OCI-LY7 (cell line): ENCODE measurements around the gene ANAPC10.

ENCODE experiments used
- CTCF ChIP-seq: fragments of 200-600 bp; sonication (generic); conservative IDR thresholded peaks from 2 replicates; pipeline ENCODE4 v1.5.1; 2014; ENCODE audit warnings: mild to moderate bottlenecking, antibody characterized with exemption, low read length, moderate library complexity, mixed read lengths
- EZH2phosphoT487 ChIP-seq: fragments of 200-600 bp; sonication (generic); IDR thresholded peaks from 2 replicates; pipeline ENCODE4 v1.6.1; 2018; ENCODE audit warnings: low read depth, borderline replicate concordance, mild to moderate bottlenecking, mixed run types, antibody characterized with exemption, low read length, moderate library complexity, mixed read lengths

GRCh38 chr4:145097331-145097820 is 620 bp downstream of the ANAPC10 start:
- TF ChIP-seq CTCF: no peak
- TF ChIP-seq EZH2phosphoT487: no peak
